ENCODE results near the gene HPS6.
"Not testable (repeated sequence)": the region's sequence is repeated elsewhere in the genome, so short reads cannot be mapped to it uniquely, and the experiment has no call there.

Gene HPS6

DNA sequence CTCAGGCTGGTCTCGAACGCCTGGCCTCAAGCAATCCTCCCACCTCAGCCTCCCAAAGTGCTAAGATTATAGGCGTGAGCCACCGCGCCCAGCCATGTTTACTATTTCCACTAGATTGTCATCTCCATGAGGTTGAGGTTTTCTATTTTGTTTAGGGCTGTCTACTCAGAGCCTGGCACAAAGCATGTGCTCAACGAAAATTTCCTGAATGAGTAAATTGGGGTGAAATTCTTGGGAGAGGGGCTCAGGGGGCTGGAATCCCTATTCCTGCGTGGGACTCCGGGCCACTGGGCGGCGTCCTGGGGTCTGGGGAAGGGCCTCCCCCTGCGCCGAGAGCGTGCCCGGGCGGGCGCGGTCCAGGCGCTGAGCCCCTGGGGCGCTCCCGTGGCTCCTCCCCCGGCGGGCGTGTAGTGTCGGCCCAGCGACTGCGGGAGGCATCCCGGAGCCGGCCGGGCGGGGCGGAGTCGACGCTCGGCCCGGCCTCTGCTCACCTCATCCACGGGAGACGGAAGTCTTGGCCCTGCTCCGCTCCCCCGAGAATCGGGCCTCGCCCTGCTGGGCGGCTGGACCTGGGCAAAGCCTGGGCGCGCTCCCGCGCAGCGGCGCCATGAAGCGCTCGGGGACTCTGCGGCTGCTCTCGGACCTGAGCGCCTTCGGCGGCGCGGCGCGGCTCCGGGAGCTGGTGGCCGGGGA, at the start of gene HPS6:
Gene HPS6, plus strand, starts transcription at position 482 of the 693 bp plus-strand sequence. Its CDS starts 126 bp downstream, at position 608.
- DNase-seq = peak; percentile 87 to 90

DNA sequence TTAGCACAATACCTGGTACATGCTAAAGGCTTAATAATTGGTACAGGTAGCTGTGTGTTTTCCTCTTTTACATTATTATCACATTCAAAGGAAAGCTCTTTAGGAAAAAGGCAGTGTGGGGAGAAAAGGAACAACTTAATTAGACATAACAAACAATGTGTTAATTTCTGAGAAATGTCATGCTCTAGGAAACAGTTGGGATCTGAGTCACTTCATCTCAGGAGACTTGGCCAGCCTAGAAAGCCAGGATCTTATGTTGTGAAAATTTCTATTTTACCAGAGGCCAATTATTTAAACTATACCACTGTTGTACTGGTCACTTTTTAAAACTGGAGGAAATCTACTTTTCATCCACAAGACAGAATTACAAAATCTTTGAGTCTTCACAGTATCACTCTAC, 48.7 kb upstream of the HPS6 start:
- no peak for DNase-seq

DNA sequence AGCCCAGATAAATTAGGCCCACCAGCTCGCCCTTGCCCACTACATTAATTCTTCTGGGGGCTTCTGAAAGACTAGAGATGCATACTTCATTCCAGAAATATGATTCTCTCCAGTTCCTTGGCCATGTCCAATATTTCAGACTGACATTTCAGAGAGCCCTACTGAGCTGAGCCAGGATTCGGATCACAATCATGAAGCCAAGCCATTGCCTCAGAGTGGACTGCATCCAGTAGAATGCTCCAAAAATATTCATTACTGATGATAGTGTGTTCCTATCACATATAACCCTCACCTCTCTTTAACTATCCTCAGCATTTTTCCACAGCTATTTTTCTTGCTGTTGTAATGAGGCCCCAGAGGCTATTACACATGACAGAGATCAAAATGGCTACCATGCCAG, 47.9 kb upstream of the HPS6 start:
- no peak for DNase-seq

DNA sequence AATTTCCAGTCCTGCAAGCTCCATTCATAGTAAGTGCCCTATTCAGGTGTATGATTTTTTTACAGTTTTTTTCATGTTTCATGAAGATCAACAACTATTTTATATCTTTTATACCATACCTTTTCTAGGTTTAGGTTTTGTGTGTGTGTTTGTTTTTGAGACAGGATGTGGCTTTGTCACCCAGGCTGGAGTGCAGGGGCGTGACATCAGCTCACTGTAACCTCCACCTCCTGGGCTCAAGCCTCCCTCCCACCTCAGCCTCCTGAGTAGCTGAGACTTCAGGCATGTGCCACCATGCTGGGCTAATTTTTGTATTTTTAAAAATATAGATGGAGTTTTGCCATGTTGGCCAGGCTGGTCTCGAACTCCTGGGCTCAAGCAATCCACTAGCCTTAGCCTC, 44.2 kb upstream of the HPS6 start:
- DNase-seq = no peak

DNA sequence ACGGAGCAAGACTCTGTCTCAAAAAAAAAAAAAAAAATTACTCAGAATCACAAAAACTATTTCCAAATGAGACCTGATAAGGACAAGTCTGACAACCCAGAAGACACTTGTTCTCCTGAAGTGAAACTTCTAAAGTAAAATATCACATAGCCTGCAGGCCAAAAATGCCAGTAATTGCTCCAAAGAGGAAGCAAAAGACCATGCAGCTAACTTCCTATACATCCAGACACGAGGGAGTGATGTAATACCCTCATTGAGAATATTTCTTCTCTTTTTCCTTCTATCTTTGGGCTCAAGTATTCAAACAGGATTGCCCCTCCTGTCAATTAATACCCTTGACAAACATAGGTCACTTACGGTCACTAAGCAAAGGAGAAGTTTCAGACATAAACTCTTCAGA, 40.4 kb upstream of the HPS6 start:
- no peak for DNase-seq

DNA sequence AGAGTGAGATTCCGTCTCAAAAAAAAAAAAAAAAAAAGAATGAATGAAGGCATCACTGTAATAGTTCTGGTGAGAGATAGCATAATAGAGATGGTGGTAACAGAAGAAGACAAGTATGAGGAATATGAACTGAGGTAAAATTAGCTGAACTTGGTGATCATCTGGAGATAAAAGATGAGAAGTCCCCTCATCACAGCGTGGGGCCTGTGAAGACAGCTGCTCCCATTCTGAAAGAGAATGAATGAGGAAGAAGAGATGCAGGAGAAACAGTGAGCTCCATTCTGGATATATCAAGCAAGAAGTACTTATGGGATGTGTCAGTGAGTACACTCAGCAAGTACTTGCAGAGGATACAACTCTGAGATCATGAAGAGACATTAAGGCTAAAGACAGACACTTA, 37.9 kb upstream of the HPS6 start:
- DNase-seq = no peak

DNA sequence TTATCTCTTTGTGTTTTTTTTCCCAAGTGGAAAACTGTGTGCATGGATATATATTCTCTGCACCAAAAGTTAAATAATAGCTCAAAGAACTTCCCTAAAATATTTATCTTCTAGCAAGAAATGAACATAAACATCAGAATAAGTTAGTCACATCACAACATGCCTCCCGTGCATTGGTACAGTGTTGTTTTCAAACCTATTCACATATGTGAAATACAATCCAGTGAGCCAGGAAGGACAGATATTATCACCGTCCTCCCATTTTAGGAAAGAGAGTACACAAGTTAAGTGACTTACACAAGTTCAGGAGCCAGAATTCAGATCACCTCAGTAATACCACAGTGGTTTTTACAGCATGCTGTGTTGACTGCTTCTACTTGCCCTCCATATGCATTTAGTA, 31.4 kb upstream of the HPS6 start:
- DNase-seq = no peak

DNA sequence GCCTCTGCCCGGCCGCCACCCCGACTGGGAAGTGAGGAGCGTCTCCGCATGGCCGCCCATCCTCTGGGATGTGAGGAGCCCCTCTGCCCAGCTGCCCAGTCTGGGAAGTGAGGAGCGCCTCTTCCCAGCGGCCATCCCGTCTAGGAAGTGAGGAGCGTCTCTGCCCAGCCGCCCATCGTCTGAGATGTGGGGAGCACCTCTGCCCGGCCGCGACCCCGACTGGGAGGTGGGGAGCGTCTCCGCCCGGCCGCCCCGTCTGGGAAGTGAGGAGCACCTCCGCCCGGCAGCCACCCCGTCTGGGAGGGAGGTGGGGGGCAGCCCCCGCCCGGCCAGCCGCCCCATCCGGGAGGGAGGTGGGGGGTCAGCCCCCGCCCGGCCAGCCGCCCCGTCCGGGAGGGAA, 29.3 kb upstream of the HPS6 start:
- not testable (repeated sequence) for DNase-seq

DNA sequence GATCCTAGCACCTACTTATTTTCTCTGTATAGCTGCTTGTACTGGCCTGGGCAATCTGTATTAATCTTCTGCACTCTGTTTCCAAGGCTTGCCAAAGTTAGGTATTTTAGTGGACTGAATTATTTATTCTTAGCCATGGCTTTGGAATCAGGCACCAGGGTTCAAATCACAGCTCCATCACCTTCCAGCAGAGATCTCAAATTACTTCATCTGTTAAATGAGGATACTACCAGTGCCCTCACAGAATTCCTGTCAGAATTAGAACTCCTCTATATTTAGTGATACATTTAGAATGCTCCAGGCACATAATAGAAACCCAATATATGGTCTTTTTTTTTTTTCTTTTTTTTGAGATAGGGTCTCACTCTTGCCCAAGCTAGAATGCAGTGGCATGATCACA, 26.7 kb upstream of the HPS6 start:
- DNase-seq = no peak

DNA sequence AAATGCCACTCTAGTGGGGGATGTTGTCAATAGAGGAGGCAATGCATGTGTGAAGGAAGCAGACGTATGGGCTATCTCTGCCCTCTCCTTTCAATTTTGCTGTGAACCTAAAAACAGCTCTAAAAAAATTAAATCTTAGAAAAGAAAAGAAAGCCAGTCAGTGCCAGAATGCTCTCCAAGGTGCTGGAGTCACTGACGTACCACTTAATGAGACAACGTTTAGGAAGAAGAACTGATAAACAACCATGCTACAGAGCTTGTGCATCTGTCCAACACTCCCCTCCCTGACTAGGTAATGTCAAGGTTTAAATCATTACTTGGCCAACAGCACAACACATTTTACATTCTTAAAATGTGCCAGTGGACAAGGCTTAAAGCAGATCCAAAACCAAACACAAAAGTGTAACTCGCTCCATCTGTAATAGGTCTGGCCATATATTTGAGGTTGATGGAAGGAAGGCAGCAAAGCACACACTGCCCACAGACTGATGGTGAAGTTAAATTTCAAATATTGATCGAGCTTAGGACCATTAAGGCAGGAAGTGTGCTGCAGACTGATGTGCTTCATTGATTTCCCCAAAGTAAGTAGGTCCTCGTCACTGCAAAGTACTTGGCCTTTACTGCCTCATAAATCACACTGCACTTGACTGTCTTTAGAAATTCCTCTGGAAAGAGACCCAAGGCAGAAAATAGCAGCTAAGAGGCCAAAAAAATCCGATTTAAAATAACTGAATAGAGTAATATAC, 24.7 kb upstream of the HPS6 start:
- no peak for DNase-seq

DNA sequence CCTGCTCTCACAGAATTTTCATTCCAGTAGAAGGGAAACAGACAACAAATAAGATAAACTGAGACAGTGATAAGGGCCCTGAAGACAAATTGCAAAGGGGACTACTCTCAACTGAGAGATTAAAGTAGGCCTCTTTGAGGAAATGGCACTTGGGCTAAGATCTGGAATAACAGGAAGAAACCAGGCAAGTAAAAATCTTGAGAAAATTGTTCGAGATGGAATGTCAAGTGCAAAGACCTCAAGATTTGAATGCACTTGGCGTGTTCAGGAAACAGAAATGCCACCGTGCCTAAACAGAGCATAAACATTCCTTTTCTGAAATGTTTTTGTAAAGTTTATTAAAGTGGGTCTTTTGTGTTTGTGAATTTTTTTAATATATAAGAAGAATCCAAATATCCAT, 19.9 kb upstream of the HPS6 start:
- no peak for DNase-seq

DNA sequence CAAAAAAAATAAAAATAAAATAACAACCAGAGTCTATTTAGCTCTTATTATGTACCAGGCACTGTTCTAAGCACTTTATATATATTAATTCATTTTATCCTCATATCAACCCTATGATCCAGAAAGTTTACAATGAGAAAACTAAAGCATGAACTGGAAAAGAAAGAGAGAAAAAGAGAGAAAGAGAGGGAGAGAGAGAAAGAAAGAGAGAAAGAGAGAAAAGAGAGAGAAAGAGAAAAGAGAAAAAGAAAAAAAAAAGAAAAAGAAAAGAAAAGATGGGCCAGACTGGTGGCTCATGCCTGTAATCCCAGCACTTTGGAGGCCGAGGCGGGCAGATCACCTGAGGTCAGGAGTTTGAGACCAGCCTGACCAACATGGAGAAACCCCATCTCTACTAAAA, 19.1 kb upstream of the HPS6 start:
- no peak for DNase-seq

DNA sequence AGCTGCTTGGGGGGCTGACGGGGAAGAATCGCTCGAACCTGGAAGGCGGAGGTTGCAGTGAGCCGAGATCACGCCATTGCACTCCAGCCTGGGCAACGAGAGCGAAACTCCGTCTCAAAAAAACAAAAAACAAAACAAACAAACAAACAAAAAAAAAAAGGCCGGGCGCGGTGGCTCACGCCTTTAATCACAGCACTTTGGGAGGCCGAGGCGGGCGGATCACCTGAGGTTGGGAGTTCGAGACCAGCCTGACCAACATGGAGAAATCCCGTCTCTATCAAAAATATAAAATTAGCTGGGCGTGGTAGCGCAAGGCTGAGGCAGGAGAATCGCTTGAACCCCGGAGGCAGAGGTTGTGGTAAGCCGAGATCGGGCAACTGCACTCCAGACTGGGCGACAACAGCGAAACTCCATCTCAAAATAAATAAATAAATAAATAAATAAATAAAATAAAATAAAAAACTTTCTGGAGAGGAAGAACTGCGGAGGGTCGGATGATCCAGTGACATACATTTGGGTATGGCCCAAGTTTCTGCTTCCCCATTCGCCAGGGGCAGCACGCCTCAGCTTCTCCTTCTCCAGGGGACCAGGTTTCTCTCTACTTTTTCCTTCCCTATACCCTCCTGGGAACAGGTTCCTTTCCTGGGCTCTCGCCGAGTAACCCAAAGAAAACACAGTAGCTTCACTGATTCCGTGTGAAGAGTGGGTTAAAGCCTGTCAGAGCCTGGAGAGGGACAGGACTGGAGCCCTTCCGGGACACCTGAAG, 10.1 kb upstream of the HPS6 start:
- DNase-seq = not testable (repeated sequence)

DNA sequence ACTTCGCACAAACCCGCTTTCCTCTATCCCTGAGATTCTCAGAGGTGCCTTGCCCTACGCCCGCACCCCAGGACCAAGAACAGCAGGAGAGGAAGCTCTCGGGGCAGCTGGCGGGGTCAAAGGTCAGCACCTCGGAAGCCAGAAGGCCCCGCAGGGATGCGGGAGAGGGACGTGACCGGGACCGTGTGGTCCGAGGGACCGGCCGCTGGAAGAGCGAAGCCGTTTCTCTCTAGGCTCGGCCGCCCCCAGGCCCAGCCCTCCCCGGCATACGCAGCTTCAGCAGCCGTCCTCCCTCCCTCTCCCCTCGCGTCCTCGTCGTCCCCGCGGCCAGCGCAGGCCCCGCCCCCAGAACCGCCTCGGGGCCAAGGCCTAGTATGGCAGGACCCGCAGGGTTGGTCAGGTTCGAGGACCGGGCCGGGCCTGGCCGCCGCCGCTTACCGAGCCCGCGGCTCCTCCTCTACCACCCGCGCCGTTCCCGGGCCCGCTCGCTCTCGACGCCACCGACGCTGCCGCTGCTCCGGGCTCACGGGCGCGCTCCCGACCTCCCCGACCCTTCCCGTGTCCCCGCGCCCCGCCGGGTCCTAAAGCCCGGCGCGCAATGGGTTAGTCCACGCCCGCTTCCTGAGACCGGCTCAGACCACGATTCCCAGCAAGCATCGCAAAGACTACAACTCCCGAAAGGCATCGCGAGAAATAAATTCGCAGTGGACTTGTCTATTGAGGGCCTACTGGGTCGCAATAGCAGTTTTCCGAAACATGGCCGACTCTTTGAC, 9.3 kb upstream of the HPS6 start, which contains the start of gene ARMH3:
Gene ARMH3, minus strand, starts transcription at position 527 of the 773 bp plus-strand sequence. CDS start 16,059 bp downstream, outside the sequence.
- peak; percentile 92 for DNase-seq

DNA sequence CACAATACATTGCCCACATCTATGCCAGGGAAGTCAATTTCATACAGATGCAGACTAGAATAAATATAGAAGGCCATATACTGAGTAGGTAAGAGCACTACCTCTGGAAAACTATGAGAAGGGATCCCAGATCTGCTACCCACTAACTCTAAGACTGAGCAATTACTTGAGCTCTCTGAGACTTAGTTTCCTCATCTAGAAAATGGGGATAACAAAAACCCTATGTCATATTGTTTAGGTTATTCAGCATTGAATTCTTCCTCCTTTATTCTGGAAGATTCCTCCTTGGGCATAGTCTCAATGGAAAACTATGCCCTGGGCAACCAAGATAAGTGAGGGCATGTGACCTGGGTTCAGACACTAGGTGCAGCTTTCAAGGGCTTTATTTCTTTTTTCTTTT, 5.2 kb upstream of the HPS6 start:
- DNase-seq = no peak

DNA sequence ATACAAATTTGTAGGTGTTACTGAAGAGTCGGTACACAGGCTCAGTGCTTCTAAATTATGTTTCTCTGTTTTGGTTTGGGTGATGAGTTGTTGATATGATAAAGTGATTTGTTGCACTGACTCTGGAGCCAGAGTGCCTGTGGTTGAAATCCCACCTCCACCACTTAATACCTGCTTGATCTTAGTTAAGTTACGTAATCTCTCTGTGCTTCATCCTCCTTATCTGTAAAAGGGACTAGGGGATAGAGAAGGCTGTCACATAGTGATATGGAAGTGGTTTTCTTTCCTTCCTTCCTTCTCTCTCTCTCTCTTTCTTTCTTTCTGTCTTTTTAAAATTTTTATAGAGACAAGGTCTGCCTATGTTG, 664 bp upstream of the HPS6 start:
- no peak for DNase-seq

DNA sequence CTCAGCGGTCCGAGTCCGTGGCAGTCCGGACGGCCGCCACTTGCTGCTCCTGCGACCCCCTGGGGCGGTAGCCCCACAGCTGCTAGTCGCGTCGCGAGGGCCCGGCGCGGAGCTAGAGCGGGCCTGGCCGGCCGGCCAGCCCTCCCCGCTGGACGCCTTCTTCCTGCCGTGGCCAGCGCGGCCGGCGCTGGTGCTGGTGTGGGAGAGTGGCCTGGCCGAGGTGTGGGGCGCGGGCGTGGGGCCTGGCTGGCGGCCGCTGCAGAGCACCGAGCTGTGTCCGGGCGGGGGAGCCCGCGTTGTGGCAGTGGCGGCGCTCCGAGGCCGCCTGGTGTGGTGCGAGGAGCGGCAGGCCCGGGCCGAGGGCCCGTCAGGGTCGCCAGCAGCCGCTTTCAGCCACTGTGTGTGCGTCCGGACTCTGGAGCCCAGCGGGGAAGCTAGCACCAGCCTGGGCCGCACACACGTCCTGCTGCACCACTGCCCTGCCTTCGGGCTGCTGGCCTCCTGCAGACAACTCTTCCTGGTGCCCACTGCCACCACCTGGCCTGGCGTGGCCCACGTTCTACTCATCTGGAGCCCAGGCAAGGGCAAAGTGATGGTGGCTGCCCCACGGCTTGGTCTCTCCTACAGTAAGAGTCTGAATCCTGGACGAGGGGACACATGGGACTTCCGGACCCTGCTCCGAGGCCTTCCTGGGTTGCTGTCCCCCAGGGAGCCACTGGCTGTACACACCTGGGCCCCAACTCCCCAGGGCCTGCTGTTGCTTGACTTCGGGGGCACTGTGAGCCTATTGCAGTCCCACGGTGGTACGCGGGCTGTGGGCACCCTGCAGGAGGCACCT, 631 bp downstream of the HPS6 start:
- DNase-seq = no peak

DNA sequence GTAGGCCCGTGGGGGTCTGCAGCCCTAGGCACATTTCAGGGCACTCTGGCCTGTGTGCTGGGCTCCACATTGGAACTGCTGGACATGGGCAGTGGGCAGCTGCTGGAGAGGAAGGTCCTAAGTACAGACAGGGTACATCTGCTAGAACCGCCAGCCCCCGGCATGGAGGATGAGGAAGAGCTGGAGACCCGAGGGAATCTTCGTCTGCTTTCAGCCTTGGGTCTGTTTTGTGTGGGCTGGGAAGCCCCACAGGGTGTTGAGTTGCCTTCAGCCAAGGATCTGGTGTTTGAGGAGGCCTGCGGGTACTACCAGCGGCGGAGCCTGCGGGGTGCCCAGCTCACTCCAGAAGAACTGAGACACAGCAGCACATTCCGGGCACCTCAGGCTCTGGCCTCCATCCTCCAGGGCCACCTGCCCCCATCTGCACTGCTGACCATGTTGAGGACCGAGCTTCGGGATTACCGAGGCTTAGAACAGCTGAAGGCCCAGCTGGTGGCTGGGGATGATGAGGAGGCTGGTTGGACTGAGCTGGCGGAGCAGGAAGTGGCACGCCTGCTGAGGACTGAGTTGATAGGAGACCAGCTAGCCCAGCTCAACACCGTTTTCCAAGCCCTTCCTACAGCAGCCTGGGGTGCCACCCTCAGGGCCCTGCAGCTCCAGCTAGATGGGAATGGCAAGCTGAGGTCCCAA, 1.4 kb downstream of the HPS6 start:
- DNase-seq = no peak

DNA sequence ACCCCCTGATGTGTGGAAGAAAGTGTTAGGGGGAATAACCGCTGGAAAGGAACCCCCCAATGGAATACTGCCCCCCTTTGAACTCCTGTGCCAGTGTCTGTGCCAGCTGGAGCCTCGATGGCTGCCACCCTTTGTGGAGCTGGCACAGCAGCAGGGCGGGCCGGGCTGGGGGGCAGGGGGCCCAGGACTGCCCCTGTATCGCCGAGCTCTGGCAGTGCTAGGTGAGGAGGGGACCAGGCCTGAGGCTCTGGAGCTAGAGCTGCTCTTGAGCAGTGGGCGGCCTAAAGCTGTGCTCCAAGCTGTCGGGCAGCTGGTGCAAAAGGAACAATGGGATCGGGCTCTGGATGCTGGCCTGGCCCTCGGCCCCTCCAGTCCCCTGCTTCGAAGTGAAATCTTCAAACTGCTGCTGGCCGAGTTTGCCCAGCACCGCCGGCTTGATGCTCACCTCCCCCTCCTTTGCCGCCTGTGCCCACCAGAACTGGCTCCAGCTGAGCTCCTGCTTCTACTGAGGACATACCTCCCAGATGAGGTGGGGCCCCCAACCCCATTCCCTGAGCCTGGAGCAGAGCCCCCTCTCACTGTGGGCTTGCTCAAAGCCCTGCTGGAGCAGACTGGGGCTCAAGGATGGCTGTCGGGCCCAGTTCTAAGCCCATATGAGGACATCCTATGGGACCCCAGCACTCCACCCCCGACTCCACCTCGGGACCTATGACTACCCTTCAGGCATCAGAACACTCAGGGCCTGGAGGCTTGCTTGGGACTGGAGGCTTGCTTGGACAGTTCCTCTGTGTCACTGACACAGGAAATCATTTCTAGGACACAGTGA, 2.2 kb downstream of the HPS6 start:
- no peak for DNase-seq

DNA sequence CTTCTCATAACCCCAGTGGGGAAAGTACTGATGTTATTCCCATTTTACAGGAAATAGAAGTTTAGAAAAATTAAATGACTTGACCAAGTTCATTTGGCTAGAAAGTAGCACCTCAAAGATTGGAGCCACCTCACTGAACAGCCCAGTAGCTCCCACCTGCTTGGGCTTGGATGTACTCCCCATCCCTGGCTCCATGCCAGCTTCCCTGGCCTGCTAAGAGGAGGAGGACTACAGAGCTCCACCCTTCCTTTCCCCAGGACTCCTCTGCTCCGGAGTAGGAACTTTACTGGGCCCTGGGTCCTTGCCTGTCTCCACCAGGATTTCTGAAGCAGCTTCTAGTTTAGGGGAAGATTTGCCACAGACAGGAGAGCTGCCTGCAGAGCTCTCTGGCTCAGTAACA, 3.1 kb downstream of the HPS6 start:
- DNase-seq = no peak

DNA sequence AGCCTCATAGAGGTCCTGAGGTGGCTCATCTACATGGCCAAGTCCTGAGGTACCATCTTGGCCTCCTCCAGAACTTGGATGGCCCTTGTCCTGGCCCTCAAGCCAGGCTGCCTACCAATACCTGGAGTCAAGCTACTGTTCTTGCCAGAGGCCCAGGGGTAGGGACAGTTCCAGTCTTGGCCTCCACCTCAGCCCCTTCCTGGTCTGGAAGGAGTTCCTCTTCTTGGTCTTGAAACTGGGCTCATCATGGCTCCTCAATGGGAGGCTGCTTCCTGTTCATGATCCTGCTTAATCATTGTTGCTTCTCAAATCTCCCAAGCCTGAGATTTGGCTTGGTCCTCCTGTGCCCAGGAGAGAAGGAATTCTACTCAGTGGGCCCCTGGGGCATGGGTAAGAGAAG, 3.9 kb downstream of the HPS6 start:
- no peak for DNase-seq

Data from NCI-H1930 (cell line).